T-helper 2 cell treated with Interferon-gamma antibody and Interleukin-4, amounts not matched to agents 100 ng/mL and 5 ng/mL, for 36 hours (primary cell): ENCODE results near the gene SPSB3. TPM values are rescaled to one million over a fixed set of nuclear protein-coding genes. Genes with fewer than 3 reads are reported as not detected.

Experiments used
- intact Hi-C: fragments of 100-400 bp; cut with micrococcal nuclease; formaldehyde crosslinking; loops from one replicate; pipeline ENCODE4 v1.15.1; 2023
- total RNA-seq: library from RNA; stranded (reverse); gene quantifications from 2 replicates; pipeline ENCODE4 v1.2.3, GENCODE V29; 2022

The SPSB3 gene
- total RNA-seq, 1 donor from 2014 or later, result 32.7 TPM

- intact Hi-C loops, result no loop called here
Observed at GRCh38 chr16:1775846-1776671, 6.3 kb downstream of the SPSB3 start.

GRCh38 chr16:1775006-1775845 is 7.1 kb downstream of the SPSB3 start:
- intact Hi-C loops, result no loop called here

GRCh38 chr16:1774448-1774780 is 8.0 kb downstream of the SPSB3 start:
- intact Hi-C loops, result loop anchor here (5.0 kb wide), 2 partner anchors 67 to 183 kb away; partner anchors contain the start of genes MAPK8IP3 and NDUFB10

- intact Hi-C loops, result loop anchor here (1.0 to 5.0 kb wide), 3 partner anchors 8 to 183 kb away; partner anchors contain the start of genes MAPK8IP3, NDUFB10, NUBP2 and SPSB3
Observed at GRCh38 chr16:1773703-1774447, 8.5 kb downstream of the SPSB3 start.

GRCh38 chr16:1772908-1773702 is 9.3 kb downstream of the SPSB3 start, which contains the start of gene MRPS34:
TSS of gene MRPS34 (minus strand) at chr16:1773134. CDS start at chr16:1773119, 15 bp downstream.
- intact Hi-C loops, result loop anchor here (1.0 to 5.0 kb wide), 4 partner anchors 9 to 353 kb away; partner anchors contain the start of genes MAPK8IP3, NDUFB10, NUBP2 and SPSB3

- intact Hi-C loops, result loop anchor here (1.0 to 5.0 kb wide), 3 partner anchors 65 to 352 kb away; partner anchors contain the start of genes MAPK8IP3, NDUFB10 and UQCC4
Observed at GRCh38 chr16:1772362-1772907, 9.9 kb downstream of the SPSB3 start, which contains the start of gene EME2. TSS of gene EME2 (plus strand) at chr16:1772810. CDS start at chr16:1773228, 418 bp downstream.

- intact Hi-C loops, result loop anchor here (1.0 to 5.0 kb wide), 3 partner anchors 65 to 352 kb away; partner anchors contain the start of genes MAPK8IP3, NDUFB10 and UQCC4
Observed at GRCh38 chr16:1771864-1772361, 10.5 kb downstream of the SPSB3 start.

- intact Hi-C loops, result loop anchor here (5.0 kb wide), 2 partner anchors 64 to 186 kb away; partner anchors contain the start of genes MAPK8IP3 and NDUFB10
Observed at GRCh38 chr16:1771188-1771863, 11.0 kb downstream of the SPSB3 start, which contains the start of gene NME3. TSS of gene NME3 (minus strand) at chr16:1771543. CDS start at chr16:1771534, 9 bp downstream.

GRCh38 chr16:1770328-1771187 is 11.8 kb downstream of the SPSB3 start:
- intact Hi-C loops, result loop anchor here (5.0 kb wide), 2 partner anchors 63 to 187 kb away; partner anchors contain the start of genes MAPK8IP3 and NDUFB10

GRCh38 chr16:1769402-1770300 is 12.7 kb downstream of the SPSB3 start:
- intact Hi-C loops, result loop anchor here (5.0 kb wide), 2 partner anchors 62 to 188 kb away; partner anchors contain the start of genes MAPK8IP3 and NDUFB10

GRCh38 chr16:1768767-1769401 is 13.5 kb downstream of the SPSB3 start:
- intact Hi-C loops, result no loop called here

GRCh38 chr16:1768061-1768766 is 14.2 kb downstream of the SPSB3 start:
- intact Hi-C loops, result no loop called here

- intact Hi-C loops, result no loop called here
Observed at GRCh38 chr16:1767116-1767994, 15.0 kb downstream of the SPSB3 start.

GRCh38 chr16:1766701-1767100 is 15.7 kb downstream of the SPSB3 start:
- intact Hi-C loops, result no loop called here
